IPS-15b (cell line): ENCODE results near the gene TRIP13.

Experiments
- H3K27me3 ChIP-seq: one replicate; pipeline ENCODE4 v1.6.1; 2013; ENCODE audit warnings: low read length; ENCODE audit not compliant: control insufficient read depth, insufficient read depth
- H3K36me3 ChIP-seq: one replicate; pipeline ENCODE4 v1.6.1; 2013; ENCODE audit warnings: low read length; ENCODE audit not compliant: control insufficient read depth, insufficient read depth
- H3K4me1 ChIP-seq: one replicate; pipeline ENCODE4 v1.6.1; 2013; ENCODE audit warnings: mild to moderate bottlenecking, low read length; ENCODE audit not compliant: control insufficient read depth, insufficient read depth
- H3K4me3 ChIP-seq: one replicate; pipeline ENCODE4 v1.5.1; 2013; ENCODE audit warnings: low read depth, low read length
- H3K9ac ChIP-seq: one replicate; pipeline ENCODE4 v1.6.1; 2013; ENCODE audit warnings: low read depth, mild to moderate bottlenecking, low read length
- H3K9me3 ChIP-seq: one replicate; pipeline ENCODE4 v1.6.1; 2013; ENCODE audit warnings: mild to moderate bottlenecking, low read length; ENCODE audit not compliant: control insufficient read depth, insufficient read depth

The TRIP13 gene

DNA sequence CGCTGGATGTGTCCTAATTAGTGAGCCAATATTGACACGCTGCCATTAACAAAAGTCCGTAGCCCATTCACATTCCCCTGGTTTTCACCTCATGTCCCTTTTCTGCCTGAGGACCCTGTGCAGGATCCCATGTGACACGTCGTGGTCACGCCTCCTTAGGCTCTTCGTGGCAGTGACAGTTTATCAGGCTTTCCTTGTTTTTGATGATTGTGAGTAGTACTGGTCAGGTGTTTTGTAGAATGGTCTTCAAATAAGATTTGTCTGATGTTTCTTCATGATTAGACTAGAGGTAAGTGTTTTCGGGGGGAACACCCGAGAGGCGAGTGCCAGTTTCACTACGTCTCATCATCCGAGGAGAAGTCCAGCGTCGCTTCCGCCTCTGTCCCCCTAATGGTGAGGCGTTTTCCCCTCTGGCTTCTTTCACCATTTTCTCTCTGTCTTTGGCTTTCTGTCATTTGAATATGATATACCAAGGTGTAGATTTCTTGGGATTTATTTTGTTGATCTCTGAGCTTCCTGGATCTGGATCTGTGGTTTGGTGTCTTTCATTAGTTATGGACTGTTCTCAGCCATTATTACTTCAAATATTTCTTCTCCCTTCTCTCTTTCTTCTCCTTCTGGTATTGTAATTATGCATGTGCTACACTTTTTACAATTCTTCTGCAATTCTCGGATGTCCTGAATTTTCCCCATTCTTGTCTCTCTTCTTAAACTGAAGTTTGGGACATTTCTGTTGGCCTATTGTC, 57.3 kb downstream of the TRIP13 start:
- Histone ChIP-seq H3K4me1 (no peaks in the 10 kb centered on the region), H3K9ac (no peak overlapping the region), H3K27me3 (no peaks in the 10 kb centered on the region), H3K4me3 (no peak overlapping the region), H3K36me3 (no peaks in the 10 kb centered on the region), H3K9me3 (no peaks in the 10 kb centered on the region)

DNA sequence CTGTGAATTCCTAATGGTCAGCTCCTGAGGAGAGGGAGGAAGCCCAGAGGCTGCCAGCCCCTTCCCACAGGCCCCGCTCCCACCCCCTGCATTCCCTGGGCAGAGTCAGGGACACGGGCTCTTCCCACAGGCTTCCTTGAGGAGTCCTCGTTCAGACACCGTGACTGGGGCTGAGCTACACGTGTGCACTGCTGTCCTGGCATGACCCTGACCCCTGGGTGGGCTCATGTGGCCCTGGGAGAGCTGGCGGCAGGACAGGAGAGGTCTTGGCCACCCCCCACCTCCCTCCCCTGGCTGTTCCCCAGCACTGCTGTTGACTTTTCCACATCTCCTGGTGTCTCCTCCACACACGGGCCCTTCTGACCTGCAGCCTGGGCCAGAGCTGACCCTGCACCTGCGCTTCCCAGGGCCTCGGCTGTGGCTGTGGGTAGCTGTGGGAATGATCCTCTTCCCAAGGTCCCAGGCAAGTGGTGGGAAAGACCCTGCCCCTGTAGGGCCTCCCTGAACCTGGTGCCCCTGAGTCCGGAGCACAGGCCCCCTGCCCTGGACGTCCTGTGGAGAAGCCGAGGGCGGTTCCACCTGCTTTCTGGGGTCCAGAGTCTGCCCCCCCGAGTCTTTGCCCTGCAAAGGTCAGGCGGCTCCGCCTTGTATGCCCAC, 59.4 kb downstream of the TRIP13 start:
- Histone ChIP-seq H3K36me3 (no peaks in the 10 kb centered on the region), H3K4me1 (no peaks in the 10 kb centered on the region), H3K9me3 (no peaks in the 10 kb centered on the region), H3K4me3 (no peak overlapping the region), H3K27me3 (no peaks in the 10 kb centered on the region), H3K9ac (no peak overlapping the region)

GRCh38 chr5:952597-953271, 60.0 kb downstream of the TRIP13 start:
- H3K27me3 ChIP-seq: no peaks in the 10 kb centered on the region
- H3K36me3 ChIP-seq: no peaks in the 10 kb centered on the region
- no peak overlapping the region for H3K4me3 ChIP-seq
- H3K4me1 ChIP-seq: no peaks in the 10 kb centered on the region
- no peaks in the 10 kb centered on the region for H3K9me3 ChIP-seq
- no peak overlapping the region for H3K9ac ChIP-seq

- no peaks in the 10 kb centered on the region for H3K27me3 ChIP-seq
- H3K4me3 ChIP-seq: no peak overlapping the region
- H3K9ac ChIP-seq: no peak overlapping the region
- no peaks in the 10 kb centered on the region for H3K4me1 ChIP-seq
- no peaks in the 10 kb centered on the region for H3K36me3 ChIP-seq
- no peaks in the 10 kb centered on the region for H3K9me3 ChIP-seq
Measured at GRCh38 chr5:953535-954449, 61.1 kb downstream of the TRIP13 start.

- no peaks in the 10 kb centered on the region for H3K36me3 ChIP-seq
- H3K4me1 ChIP-seq: no peaks in the 10 kb centered on the region
- no peaks in the 10 kb centered on the region for H3K27me3 ChIP-seq
- no peak overlapping the region for H3K4me3 ChIP-seq
- no peak overlapping the region for H3K9ac ChIP-seq
- H3K9me3 ChIP-seq: no peaks in the 10 kb centered on the region
Measured at GRCh38 chr5:955886-956761, 63.4 kb downstream of the TRIP13 start.

DNA sequence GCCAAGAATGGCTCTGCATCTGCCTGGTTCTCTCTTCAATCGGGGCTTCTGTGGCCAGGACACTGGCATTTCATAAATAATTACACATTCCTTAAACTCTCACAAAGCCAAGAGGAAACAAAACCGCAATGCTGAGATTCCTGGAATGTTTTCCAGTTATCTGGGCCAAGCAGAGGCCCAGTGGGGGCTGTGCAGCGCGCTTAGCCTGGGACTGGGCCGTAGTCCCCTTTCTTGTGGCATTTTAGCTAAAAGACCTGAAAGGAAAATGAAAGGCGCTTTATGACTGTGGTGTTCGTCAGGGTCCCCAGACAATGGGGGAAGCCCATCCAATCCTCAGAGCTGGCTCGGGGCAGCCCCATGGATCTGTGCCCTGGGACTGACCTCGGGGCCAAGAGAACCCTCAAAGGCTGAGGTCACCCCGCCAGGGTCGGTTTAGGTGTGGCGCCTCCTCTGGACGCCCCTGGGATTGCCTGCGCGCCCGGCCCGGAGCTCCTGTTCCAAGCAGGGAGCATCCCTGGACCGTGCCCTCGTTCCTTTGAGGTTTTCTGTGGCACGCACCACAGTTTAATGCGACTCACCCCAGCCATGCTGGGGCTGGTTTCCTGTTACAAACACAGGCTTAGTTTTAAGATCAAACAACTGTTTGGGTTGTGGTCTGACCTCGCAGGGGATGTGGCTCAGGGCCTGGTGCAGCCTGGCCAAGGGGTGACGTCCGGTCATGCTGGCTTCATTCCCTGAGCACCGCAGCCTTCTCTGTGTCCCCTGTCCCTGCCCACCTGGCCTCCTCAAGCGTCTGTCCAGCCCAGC, 64.5 kb downstream of the TRIP13 start:
- Histone ChIP-seq H3K36me3 (no peaks in the 10 kb centered on the region), H3K4me1 (no peaks in the 10 kb centered on the region), H3K4me3 (no peak overlapping the region), H3K9ac (no peak overlapping the region), H3K27me3 (no peaks in the 10 kb centered on the region), H3K9me3 (no peaks in the 10 kb centered on the region)

DNA sequence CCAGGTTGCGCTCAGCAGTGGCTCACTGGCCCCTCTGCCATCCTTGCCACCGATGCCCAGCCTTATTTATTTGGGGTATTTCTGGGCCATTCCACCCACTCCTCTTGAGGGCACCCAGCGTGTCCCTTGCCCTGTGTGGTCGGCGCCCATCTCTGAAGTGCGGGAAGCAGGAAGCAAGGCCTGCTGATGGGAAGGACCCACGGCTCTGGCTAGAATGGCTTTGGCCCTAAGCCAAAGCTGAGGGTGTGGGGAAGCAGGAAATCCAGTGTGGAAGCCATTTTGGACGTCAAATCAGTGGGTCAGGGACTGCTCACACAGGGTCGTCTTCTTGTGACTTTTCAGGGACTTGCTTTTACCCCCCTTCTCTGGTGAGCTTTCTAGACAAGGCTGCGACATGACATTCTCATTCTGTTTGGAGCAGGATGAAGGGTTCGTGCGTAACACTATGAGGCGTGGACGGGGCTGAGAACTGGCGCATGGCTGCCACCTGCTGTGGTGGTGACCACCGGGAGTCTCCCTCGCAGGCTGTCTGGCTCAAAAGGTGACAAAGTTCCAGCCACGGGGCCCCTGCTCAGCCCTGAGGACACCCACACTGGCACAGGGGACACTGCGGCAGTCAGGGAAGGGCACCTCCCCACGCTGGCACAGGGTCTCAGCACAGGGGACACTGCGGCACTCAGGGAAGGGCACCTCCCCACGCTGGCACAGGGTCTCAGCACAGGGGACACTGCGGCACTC, 65.2 kb downstream of the TRIP13 start:
- Histone ChIP-seq H3K9ac (no peak overlapping the region), H3K4me1 (no peaks in the 10 kb centered on the region), H3K4me3 (no peak overlapping the region), H3K36me3 (no peaks in the 10 kb centered on the region), H3K27me3 (no peaks in the 10 kb centered on the region), H3K9me3 (no peaks in the 10 kb centered on the region)

GRCh38 chr5:958701-959571, 66.3 kb downstream of the TRIP13 start:
- Histone ChIP-seq H3K4me1 (no peaks in the 10 kb centered on the region), H3K9ac (no peak overlapping the region)

More at GRCh38 chr5:958701-959571, 66.3 kb downstream of the TRIP13 start:
- Histone ChIP-seq H3K4me3 (no peak overlapping the region), H3K9me3 (no peaks in the 10 kb centered on the region), H3K27me3 (no peaks in the 10 kb centered on the region), H3K36me3 (no peaks in the 10 kb centered on the region)
